HUES6 (cell line): ENCODE data around the gene PARD3B.

Experiments used
- H3K27ac ChIP-seq: 2 replicates; pipeline ENCODE4 v1.7.0; 2013; ENCODE audit warnings: low read depth, mild to moderate bottlenecking, low read length, inconsistent platforms
- H3K27me3 ChIP-seq: 2 replicates; pipeline ENCODE4 v1.6.1; 2013; ENCODE audit warnings: low read length; ENCODE audit not compliant: control insufficient read depth, insufficient read depth
- H3K36me3 ChIP-seq: 2 replicates; pipeline ENCODE4 v1.6.1; 2013; ENCODE audit warnings: low read length; ENCODE audit not compliant: control insufficient read depth, insufficient read depth
- H3K4me1 ChIP-seq: 2 replicates; pipeline ENCODE4 v1.6.1; 2013; ENCODE audit warnings: low read length; ENCODE audit not compliant: control insufficient read depth, insufficient read depth
- H3K4me3 ChIP-seq: 2 replicates; pipeline ENCODE4 v1.5.1; 2013; ENCODE audit warnings: low read depth, low read length
- H3K9ac ChIP-seq: one replicate; pipeline ENCODE4 v1.6.1; 2013; ENCODE audit warnings: mild to moderate bottlenecking, low read length
- H3K9me3 ChIP-seq: 2 replicates; pipeline ENCODE4 v1.6.1; 2013; ENCODE audit warnings: low read depth, low read length; ENCODE audit not compliant: control insufficient read depth, insufficient read depth

PARD3B gene

DNA sequence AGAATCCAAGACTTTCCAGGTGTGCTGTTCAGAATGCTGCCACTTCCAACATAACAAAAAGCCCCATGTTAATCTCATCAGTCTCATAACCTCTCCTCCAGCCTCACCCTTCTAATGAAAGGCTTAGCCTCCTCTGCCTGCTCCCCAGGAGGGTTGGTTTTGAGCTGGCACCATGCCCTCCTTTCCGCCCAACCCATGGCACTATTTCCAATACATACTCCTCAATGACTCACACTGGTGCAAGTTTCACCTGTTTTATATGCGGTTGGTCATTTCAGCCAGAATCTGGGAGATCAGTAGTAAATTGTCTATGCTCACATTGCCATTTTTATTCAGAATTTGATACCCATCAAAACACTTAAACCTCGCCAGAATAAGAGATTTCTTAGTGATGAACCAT is 979.4 kb downstream of the PARD3B start:
- Histone ChIP-seq H3K4me3 (no peak overlapping the region), H3K9ac (no peak overlapping the region), H3K36me3 (no peaks in the 10 kb centered on the region), H3K27ac (no peak overlapping the region), H3K4me1 (no peaks in the 10 kb centered on the region), H3K9me3 (no peaks in the 10 kb centered on the region), H3K27me3 (no peaks in the 10 kb centered on the region)

DNA sequence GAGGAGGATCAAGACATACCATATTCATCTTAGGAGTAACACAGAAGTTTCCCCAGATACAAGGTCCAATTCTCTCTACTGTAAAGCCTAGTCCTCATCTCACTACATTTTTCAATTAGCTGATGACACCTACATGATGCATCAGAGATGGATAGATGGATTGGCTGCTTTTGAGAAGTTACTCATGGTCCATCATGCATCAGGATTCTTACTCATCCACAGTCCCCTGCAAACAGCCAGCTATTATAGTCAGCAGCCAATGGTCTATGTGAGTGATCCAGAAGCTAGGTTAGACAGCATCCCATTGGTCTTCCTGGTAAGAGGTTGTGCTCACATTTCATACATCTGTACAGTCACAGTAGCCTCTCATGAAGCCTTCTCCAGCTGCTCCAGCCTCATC is 982.5 kb downstream of the PARD3B start:
- Histone ChIP-seq H3K27me3 (no peaks in the 10 kb centered on the region), H3K9me3 (no peaks in the 10 kb centered on the region)

DNA sequence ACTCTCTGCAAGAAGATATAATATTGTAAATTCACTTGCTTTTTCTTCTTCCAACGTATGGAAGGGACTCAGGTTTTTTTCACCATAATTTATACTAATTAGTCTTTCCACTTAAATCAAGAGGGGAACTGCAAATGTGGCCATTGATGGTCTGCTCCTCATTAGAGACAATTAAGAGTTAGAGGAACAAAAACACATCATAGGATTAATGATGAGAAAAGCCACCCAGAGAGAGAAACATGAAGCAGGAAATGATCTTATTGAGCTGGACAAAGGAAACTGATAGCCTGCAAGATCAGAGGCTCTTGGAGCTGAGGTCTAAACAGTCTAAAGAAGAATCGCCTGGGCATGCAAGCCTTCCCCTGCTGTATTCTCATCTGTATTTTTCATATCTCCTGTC is 985.8 kb downstream of the PARD3B start:
- 0 out of 2 replicates have a peak, but pooled peaks cover 6% of the 10 kb centered on the region for H3K4me1 ChIP-seq
- H3K27ac ChIP-seq: no peak overlapping the region
- H3K27me3 ChIP-seq: no peaks in the 10 kb centered on the region
- H3K9me3 ChIP-seq: no peaks in the 10 kb centered on the region
- H3K4me3 ChIP-seq: no peak overlapping the region
- H3K9ac ChIP-seq: no peak overlapping the region
- no peaks in the 10 kb centered on the region for H3K36me3 ChIP-seq

More for the DNA sequence above, 982.5 kb downstream of the PARD3B start:
- Histone ChIP-seq H3K9ac (no peak overlapping the region), H3K27ac (no peak overlapping the region), H3K4me1 (0 out of 2 replicates have a peak, but pooled peaks cover 6% of the 10 kb centered on the region), H3K36me3 (no peaks in the 10 kb centered on the region), H3K4me3 (no peak overlapping the region)

DNA sequence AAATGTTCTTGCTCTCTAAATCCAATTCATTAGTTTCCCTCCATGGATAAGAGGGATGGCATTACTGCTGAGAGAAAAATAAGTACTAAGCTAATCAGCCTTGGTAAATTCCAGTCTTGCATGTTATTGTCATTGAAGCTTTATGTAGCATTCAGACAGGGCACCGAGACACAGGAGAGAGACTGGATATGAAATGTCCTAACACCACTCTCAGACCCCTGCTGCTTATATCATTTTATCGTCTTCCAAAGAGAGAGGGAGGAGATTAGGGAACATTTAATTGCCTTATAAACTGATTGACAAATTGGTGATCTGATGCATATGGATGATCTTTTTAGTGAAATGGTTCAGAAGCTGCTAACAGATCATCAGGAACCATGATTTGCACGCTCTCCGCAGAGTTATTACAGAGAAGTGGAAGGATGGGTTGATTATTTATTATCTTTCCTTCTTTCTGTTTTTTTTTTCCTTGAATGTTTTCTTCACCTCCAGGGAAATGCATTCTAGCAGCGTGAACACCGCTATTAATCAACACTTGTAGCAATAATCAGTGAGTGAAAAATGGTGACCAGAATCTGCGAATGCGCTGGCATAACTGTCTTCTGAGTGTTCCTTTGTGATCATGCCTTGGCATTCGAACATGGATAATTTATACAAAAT is 986.3 kb downstream of the PARD3B start:
- H3K27me3 ChIP-seq: no peaks in the 10 kb centered on the region
- no peak overlapping the region for H3K9ac ChIP-seq
- H3K9me3 ChIP-seq: no peaks in the 10 kb centered on the region
- H3K4me1 ChIP-seq: 0 out of 2 replicates have a peak, but pooled peaks cover 6% of the 10 kb centered on the region
- no peak overlapping the region for H3K4me3 ChIP-seq
- no peaks in the 10 kb centered on the region for H3K36me3 ChIP-seq
- no peak overlapping the region for H3K27ac ChIP-seq

DNA sequence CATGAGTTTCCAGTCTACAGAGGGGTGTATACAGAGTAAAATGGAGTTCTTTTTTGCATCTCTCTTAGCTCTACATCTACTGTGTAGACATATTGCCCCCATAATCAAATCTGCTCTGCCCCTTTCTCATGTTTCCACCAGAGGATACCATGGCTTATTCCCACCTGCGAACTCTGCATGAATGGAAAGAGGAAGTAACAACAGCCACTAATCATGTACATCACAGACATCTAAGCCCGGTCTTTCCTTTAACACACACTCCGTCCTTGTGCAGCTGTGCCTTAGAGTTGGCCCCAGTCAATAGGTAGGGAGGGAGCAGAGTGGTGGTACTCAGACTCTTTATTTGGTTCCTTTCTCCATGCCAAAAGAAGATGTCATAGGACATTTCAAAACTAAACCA is 989.7 kb downstream of the PARD3B start:
- no peak overlapping the region for H3K27ac ChIP-seq
- H3K27me3 ChIP-seq: no peaks in the 10 kb centered on the region
- H3K4me1 ChIP-seq: 0 out of 2 replicates have a peak, but pooled peaks cover 6% of the 10 kb centered on the region
- H3K36me3 ChIP-seq: no peaks in the 10 kb centered on the region
- no peaks in the 10 kb centered on the region for H3K9me3 ChIP-seq
- no peak overlapping the region for H3K4me3 ChIP-seq
- H3K9ac ChIP-seq: no peak overlapping the region

DNA sequence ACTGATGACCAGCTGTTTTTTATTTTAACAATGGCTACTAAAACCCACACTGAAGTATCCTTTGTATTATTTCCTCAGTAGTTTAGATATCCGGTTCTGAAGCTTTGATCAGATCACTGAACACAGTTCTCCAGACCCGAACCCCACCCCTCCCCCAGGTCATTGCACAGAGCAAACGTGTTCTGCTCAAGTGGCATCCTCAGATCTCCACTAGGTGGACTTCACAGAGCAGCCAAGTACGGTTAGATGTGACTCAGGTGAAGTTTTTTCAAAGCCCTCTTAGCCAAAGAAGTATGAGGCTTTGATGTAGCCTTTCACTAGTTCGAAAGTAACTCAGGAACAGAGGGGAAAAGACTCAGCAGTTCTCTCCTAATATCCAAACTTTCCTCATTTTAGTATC is 994.3 kb downstream of the PARD3B start:
- Histone ChIP-seq H3K27ac (no peak overlapping the region), H3K4me3 (no peak overlapping the region), H3K9ac (no peak overlapping the region), H3K9me3 (no peaks in the 10 kb centered on the region), H3K4me1 (no peaks in the 10 kb centered on the region), H3K27me3 (no peaks in the 10 kb centered on the region), H3K36me3 (no peaks in the 10 kb centered on the region)

DNA sequence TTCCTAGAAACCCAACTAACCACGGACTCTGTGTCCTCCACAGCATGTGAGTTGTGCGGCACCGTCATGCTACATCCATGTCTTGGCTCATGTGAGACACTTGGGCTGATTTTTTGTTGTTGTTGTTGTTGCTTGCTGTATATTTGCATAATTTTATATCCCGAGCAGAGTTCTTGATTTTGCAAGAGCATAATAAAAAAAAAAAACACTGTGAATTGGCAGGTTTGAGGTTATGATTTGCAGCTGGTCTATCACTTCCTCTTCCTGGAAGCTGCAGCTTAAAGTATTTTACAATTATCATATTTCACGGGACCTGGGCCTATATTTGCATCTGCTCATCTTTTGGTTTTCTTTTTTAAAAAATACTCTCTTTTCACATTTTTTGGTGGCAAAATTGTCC is 994.8 kb downstream of the PARD3B start:
- H3K36me3 ChIP-seq: no peaks in the 10 kb centered on the region

DNA sequence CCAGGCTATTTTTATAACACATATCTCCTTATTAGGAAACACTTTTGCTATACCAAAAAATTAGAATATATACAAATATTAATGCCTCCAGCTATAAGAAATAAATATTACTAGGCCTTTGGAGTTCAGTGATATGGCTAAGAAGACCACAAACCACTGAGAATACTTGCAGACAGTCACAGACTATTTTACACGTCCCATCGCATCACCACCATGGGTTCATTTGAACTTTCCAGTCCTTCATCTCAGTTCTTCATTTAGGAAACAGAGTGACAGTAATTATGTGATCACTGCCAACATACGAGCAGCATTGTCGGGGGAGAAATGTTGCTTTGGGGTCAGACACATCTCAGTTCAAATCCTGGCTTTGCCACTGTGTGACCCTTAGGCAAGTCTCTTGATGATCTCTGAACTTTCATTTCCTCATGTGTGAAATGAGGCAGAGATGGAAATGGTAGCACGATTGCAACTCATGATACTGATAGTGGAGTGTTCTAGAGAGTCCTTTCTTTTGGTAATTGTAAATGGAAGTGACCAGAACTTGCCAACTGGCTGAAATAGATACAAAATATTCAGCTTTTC is 998.1 kb downstream of the PARD3B start:
- Histone ChIP-seq H3K4me3 (no peak overlapping the region), H3K27me3 (no peaks in the 10 kb centered on the region), H3K27ac (no peak overlapping the region), H3K9ac (no peak overlapping the region), H3K9me3 (no peaks in the 10 kb centered on the region), H3K36me3 (no peaks in the 10 kb centered on the region), H3K4me1 (0 out of 2 replicates have a peak, but pooled peaks cover 3% of the 10 kb centered on the region)

More for the DNA sequence above, 994.8 kb downstream of the PARD3B start:
- no peak overlapping the region for H3K4me3 ChIP-seq
- H3K4me1 ChIP-seq: no peaks in the 10 kb centered on the region
- H3K27me3 ChIP-seq: no peaks in the 10 kb centered on the region
- no peak overlapping the region for H3K27ac ChIP-seq
- H3K9me3 ChIP-seq: no peaks in the 10 kb centered on the region
- H3K9ac ChIP-seq: no peak overlapping the region

DNA sequence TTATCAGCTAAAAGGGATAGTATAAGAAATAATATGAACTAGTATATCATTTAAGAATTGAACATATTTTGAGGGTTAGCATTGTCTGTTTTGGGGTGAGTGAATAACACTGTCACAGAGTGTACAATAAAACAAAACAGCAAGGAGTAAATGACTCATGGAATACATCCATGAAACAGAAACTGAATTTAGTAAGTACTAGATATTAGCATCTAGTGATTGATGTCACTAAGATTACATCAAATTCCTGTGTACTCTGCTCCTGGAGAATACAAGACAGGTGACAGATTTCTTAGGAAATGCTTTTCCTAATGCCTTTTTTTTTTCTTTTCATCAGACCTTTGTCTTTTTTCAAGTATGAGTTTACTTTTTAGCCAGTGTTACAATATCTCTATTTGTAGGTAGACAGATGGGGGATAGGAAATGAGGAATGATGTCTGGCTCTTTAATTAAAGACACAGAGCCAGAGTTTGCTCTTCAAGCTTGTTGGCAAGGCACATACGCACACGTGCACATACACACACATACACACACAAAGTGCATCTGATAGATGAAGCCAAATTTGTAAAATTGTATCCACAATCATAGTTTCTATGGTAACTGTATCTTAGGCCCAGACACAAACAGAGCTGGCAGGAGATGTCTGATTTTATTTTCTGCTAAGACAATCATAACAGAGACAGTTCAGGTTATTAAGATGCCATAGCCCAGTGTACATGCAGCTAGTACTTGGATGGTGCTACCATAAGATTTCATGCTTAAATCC is 998.8 kb downstream of the PARD3B start:
- Histone ChIP-seq H3K36me3 (no peaks in the 10 kb centered on the region), H3K4me1 (0 out of 2 replicates have a peak, but pooled peaks cover 3% of the 10 kb centered on the region), H3K27ac (no peak overlapping the region), H3K4me3 (no peak overlapping the region), H3K27me3 (no peaks in the 10 kb centered on the region), H3K9me3 (no peaks in the 10 kb centered on the region), H3K9ac (no peak overlapping the region)

DNA sequence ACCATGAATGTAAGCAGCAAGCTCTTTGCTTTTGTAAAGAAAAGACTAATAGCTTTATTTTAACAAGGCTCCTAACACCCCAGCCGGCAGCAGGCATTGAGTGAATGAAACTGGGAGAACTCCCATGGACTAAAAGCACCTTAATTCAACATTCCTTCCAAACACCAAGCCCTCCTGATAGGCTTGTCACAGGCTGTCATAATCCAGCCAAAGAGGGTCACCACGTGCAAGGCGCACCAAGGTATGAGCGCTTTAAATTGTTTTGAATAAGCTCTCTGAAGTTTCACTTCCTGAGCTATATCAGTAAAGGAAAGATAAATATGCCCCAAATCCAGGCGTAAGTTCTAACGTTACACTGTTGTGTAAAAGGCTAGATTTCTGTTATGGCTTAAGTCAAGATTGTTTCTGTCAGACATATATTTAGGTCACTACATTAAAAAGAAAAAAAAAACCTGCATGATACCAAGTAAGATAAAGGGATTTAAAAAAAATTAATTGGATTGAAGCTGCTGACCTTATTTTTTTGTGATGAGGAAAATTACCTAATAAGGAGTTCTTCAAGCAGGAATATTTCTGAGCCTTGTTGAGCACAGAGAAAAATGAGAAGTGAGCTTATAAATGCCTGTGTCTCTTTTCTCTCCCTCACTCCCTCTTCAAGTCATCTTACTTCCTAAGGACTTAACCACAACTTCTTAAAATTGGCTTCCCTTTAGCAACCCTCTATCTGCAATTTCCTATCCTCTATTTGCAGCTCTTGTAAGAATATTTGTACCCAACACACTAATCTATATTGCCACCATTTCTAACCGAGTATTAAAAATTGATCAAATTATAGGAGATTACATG is 1000.9 kb downstream of the PARD3B start:
- Histone ChIP-seq H3K4me3 (no peak overlapping the region), H3K27ac (no peak overlapping the region), H3K36me3 (no peaks in the 10 kb centered on the region), H3K9ac (no peak overlapping the region), H3K4me1 (0 out of 2 replicates have a peak, but pooled peaks cover 3% of the 10 kb centered on the region), H3K9me3 (no peaks in the 10 kb centered on the region), H3K27me3 (no peaks in the 10 kb centered on the region)
